ENCODE results near the gene CAMTA1.

- TF ChIP-seq CTCF (IDR thresholded peaks at IDR 0.05) (no peak), EP300 (IDR thresholded peaks at IDR 0.05) (no peak), POLR2AphosphoS5 (IDR thresholded peaks at IDR 0.05) (no peak), POLR2A (IDR thresholded peaks at IDR 0.05) (no peak)
These were observed 756.4 kb downstream of the CAMTA1 start for GRCh38 chr1:7541629-7542028.
